Gastroesophageal sphincter (tissue), 4 donors: ENCODE measurements around the gene B4GALNT2. TPM values are rescaled to one million over a fixed set of nuclear protein-coding genes. Genes with fewer than 3 reads are reported as not detected.
A peak's percentile ranks its signal among the peaks of the same experiment; 100 is the strongest.

Source experiments
- ATAC-seq: fragments of 150-250 bp; one replicate; pipeline ENCODE4 v1.9.1; 2016; ENCODE audit warnings: mild to moderate bottlenecking, moderate library complexity
- H3K27ac ChIP-seq, 4 donors: fragments of 200-600 bp; sonication (generic) in 3 of 4; 1 replicate in 3 of 4; 2 replicates in 1 of 4; pipeline ENCODE4 v1.5.1; 2016 to 2019
- H3K27me3 ChIP-seq: fragments of 200-600 bp; sonication (generic); one replicate; pipeline ENCODE4 v1.5.1; 2019
- H3K36me3 ChIP-seq, 2 donors: fragments of 200-600 bp; sonication (generic); one replicate each; pipeline ENCODE4 v1.5.1; 2019; ENCODE audit warnings: control low read depth in 1 of 2
- H3K4me1 ChIP-seq, 3 donors: fragments of 200-600 bp; sonication (generic); 1 replicate in 2 of 3; 2 replicates in 1 of 3; pipeline ENCODE4 v1.5.1; 2016 to 2019; ENCODE audit warnings: control low read depth in 2 of 3
- H3K4me3 ChIP-seq, 2 donors: fragments of 200-600 bp; sonication (generic); one replicate each; pipeline ENCODE4 v1.5.1; 2019; ENCODE audit warnings: mild to moderate bottlenecking in 1 of 2, moderate library complexity in 1 of 2
- H3K9me3 ChIP-seq, 3 donors: fragments of 200-600 bp; sonication (generic); one replicate each; pipeline ENCODE4 v1.5.1; 2017 to 2019; ENCODE audit warnings: control low read depth in 2 of 3
- CTCF ChIP-seq, 4 experiments: fragments of 200-600 bp in 2 of 4; fragments of 450-650 bp in 2 of 4; sonication (generic) in 1 of 4; IDR thresholded peaks; one replicate each; pipeline ENCODE4 v1.5.1; 2017 to 2019; ENCODE audit warnings: antibody characterized with exemption in 4 of 4, mild to moderate bottlenecking in 2 of 4, moderate library complexity in 2 of 4
- EP300 ChIP-seq: sonication (generic); formaldehyde crosslinking; IDR thresholded peaks from one replicate; pipeline ENCODE4 v1.6.1; 2017; ENCODE audit warnings: antibody characterized with exemption, mild to moderate bottlenecking
- POLR2A ChIP-seq, 2 donors: fragments of 450-650 bp; IDR thresholded peaks; one replicate each; pipeline ENCODE4 v1.6.1; 2017; ENCODE audit warnings: antibody characterized with exemption in 2 of 2, mild to moderate bottlenecking in 2 of 2, moderate library complexity in 1 of 2
- POLR2AphosphoS5 ChIP-seq: sonication (generic); formaldehyde crosslinking; IDR thresholded peaks from one replicate; pipeline ENCODE4 v1.6.1; 2017; ENCODE audit warnings: antibody characterized with exemption
- WGBS, 2 donors: methylation state at CpG; one replicate each; pipeline ENCODE4 v1.1.5; 2018; ENCODE audit warnings: low coverage in 1 of 2; 5-methylcytosine and 5-hydroxymethylcytosine counted together
- total RNA-seq, 4 donors: library from RNA; depleted of rRNA; stranded (reverse); fragments of >200 nt; gene quantifications; one replicate each; pipeline ENCODE4 v1.1.0, GENCODE V29; 2016

B4GALNT2 gene
- total RNA-seq, 4 donors from 2014 or later = not detected

- 35% methylated on average over 5 of the region's 11 CpGs; no CpG with 5 or more reads in 1 of the 2 donors for WGBS, 2 donors
- peaks cover 97% of the 10 kb centered on the region for H3K27me3 ChIP-seq
- H3K36me3 ChIP-seq = no peaks in the 10 kb centered on the region
- H3K27ac ChIP-seq = no peak overlapping the region
- peak overlapping the region in 1 of 2 donors; percentile 24 for H3K4me3 ChIP-seq
- H3K4me1 ChIP-seq = peaks cover 0 to 28% (median 17%) of the 10 kb centered on the region in 3 donors
- TF ChIP-seq EP300 (no peak), CTCF (IDR thresholded peaks at IDR 0.05) (no peak), POLR2A (IDR thresholded peaks at IDR 0.05) (no peak), POLR2AphosphoS5 (no peak)
- no peaks in the 10 kb centered on the region for H3K9me3 ChIP-seq
- no peak for ATAC-seq
Measured at GRCh38 chr17:49224997-49225337, 92.4 kb downstream of the B4GALNT2 start.

- H3K27ac ChIP-seq = no peak overlapping the region
- no peak overlapping the region for H3K4me3 ChIP-seq
- no peaks in the 10 kb centered on the region for H3K9me3 ChIP-seq
- TF ChIP-seq CTCF (IDR thresholded peaks at IDR 0.05) (no peak), POLR2AphosphoS5 (no peak), EP300 (no peak), POLR2A (IDR thresholded peaks at IDR 0.05) (no peak)
- 77 to 79% methylated on average over 2 to 4 of the region's 8 CpGs for WGBS, 2 donors
- no peak for ATAC-seq
- peaks cover 0 to 35% (median 21%) of the 10 kb centered on the region in 3 donors for H3K4me1 ChIP-seq
- no peaks in the 10 kb centered on the region for H3K36me3 ChIP-seq
- H3K27me3 ChIP-seq = peaks cover 94% of the 10 kb centered on the region
Measured at GRCh38 chr17:49225554-49226236, 93.1 kb downstream of the B4GALNT2 start.

Other genes starting within 250 kb of the B4GALNT2 start
- gene ATP5MC1, start 240.0 kb upstream of the B4GALNT2 start, total RNA-seq = 100 to 1,000 TPM in 1 of 4 donors, 10 to 100 TPM in 3; 65.0 to 112 (median 82.7) TPM
- 10 to 100 TPM; 52.1 to 73.7 (median 60.4) TPM for gene UBE2Z, start 224.4 kb upstream of the B4GALNT2 start, total RNA-seq
- gene SNF8, start 187.9 kb upstream of the B4GALNT2 start, total RNA-seq = 100 to 1,000 TPM in 1 of 4 donors, 10 to 100 TPM in 3; 74.3 to 127 (median 97.0) TPM
- not detected for gene GIP, start 164.2 kb upstream of the B4GALNT2 start, total RNA-seq
- gene IGF2BP1, start 135.4 kb upstream of the B4GALNT2 start, total RNA-seq = under 1 TPM in 1 of 4 donors, not detected in 3; 0.04 TPM
- gene GNGT2, start 77.8 kb downstream of the B4GALNT2 start, total RNA-seq = 1 to 10 TPM in 2 of 4 donors, not detected in 2; 1.2 TPM
- 1 to 10 TPM; 1.1 to 6.6 (median 5.0) TPM for gene ABI3, start 77.9 kb downstream of the B4GALNT2 start, total RNA-seq
- under 1 TPM in 3 of 4 donors, not detected in 1; 0.13 to 0.92 (median 0.39) TPM for gene PHOSPHO1, start 98.0 kb downstream of the B4GALNT2 start, total RNA-seq
- gene ZNF652, start 229.5 kb downstream of the B4GALNT2 start, total RNA-seq = 100 to 1,000 TPM in 2 of 4 donors, 10 to 100 TPM in 2; 56.0 to 124 (median 92.2) TPM